ENCODE results near the gene DAND5.

The DAND5 gene

GRCh38 chr19:13011653-13012389 lies 42.4 kb downstream of the DAND5 start:
- Histone ChIP-seq H3K79me2 (peaks cover 6% of the 10 kb centered on the region), H3K36me3 (ENCODE audit: control insufficient read depth, insufficient read depth, low read length) (no peaks in the 10 kb centered on the region), H3K4me2 (ENCODE audit: low read length) (no peak overlapping the region), H3K9ac (no peak overlapping the region), H2AFZ (no peak overlapping the region), H3K4me3 (ENCODE audit: low read depth, low read length) (no peak overlapping the region), H3K4me1 (no peaks in the 10 kb centered on the region), H3K27me3 (ENCODE audit: control insufficient read depth, insufficient read depth, low read length) (no peaks in the 10 kb centered on the region), H3K27ac (no peak overlapping the region), H3K9me3 (ENCODE audit: control insufficient read depth, low read length) (no peaks in the 10 kb centered on the region)
- no peak for TF ChIP-seq CTCF (IDR thresholded peaks at IDR 0.05)

DNA sequence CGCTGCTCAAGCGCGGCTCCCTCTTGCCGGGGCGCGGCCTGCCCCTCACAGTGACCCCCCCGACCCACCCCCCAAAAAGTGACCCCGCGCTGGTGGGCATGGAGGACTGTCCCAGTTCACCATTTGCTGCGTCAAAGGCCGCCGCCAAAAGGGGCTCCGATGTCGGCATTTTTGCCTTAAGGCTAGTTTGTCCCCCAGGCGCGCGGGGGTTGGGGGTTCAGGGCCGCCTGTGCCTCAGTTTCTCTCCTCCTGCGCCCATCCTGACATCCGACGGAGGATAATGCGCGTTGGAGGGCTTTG lies 43.0 kb downstream of the DAND5 start:
- no peak for TF ChIP-seq CTCF (IDR thresholded peaks at IDR 0.05)
- H3K79me2 ChIP-seq: peaks cover 6% of the 10 kb centered on the region
- H2AFZ ChIP-seq: no peak overlapping the region
- no peaks in the 10 kb centered on the region for H3K36me3 ChIP-seq (ENCODE audit: control insufficient read depth, insufficient read depth, low read length)
- no peak overlapping the region for H3K9ac ChIP-seq
- no peaks in the 10 kb centered on the region for H3K4me1 ChIP-seq
- no peaks in the 10 kb centered on the region for H3K27me3 ChIP-seq (ENCODE audit: control insufficient read depth, insufficient read depth, low read length)
- no peak overlapping the region for H3K4me2 ChIP-seq (ENCODE audit: low read length)
- H3K9me3 ChIP-seq (ENCODE audit: control insufficient read depth, low read length): no peaks in the 10 kb centered on the region
- H3K4me3 ChIP-seq (ENCODE audit: low read depth, low read length): no peak overlapping the region
- no peak overlapping the region for H3K27ac ChIP-seq

DNA sequence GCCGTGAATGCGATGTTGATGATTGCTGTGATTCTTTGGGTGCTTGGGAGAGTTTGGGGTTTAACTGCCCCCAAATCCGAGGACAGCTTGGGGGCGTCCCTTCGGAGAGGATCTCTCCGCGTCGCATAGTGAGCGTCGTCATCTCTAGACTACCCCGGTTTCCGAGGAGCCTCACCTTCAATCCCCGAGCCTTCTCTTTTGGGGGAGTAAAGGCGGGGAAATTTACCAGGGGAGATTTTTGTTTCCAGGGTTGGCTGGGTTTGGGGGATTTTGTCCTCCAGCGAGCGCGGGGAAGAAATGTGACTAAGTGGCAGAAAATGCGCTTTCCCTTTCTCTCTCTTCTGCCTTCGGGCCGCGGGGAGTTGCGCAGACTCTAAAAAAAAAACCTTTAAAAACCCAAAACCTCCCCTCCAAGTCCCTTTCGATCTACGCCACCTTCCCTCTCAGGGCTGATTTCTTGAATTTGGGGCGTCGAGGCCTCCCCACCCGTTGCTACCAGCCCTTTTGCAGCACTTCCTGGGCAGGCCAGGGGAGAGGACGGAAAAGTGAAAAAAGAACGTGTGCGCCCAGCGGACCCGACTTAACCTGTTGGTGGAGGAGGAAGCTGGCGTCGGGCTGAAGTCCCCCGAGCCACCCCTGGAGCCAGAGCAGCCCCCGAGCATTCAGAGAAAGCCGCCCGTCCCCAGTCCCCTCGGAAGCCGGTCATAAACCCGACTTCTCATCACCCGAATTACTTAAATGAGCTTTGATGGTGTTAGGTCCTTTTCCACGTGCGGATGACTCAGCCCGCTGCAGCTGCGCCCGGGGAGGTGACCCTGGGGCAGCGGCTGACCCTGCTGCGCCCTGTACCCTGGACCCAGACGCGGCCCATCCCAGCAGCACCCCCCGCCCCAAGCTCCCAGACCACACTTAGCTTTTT lies 43.6 kb downstream of the DAND5 start:
- H3K4me3 ChIP-seq (ENCODE audit: low read depth, low read length): no peak overlapping the region
- TF ChIP-seq CTCF (IDR thresholded peaks at IDR 0.05): no peak
- H3K9ac ChIP-seq: no peak overlapping the region
- no peak overlapping the region for H2AFZ ChIP-seq
- H3K27ac ChIP-seq: no peak overlapping the region
- H3K9me3 ChIP-seq (ENCODE audit: control insufficient read depth, low read length): no peaks in the 10 kb centered on the region
- no peaks in the 10 kb centered on the region for H3K27me3 ChIP-seq (ENCODE audit: control insufficient read depth, insufficient read depth, low read length)
- H3K36me3 ChIP-seq (ENCODE audit: control insufficient read depth, insufficient read depth, low read length): no peaks in the 10 kb centered on the region
- H3K4me2 ChIP-seq (ENCODE audit: low read length): peak overlapping the region; percentile 44
- H3K4me1 ChIP-seq: no peaks in the 10 kb centered on the region
- peaks cover 6% of the 10 kb centered on the region for H3K79me2 ChIP-seq

DNA sequence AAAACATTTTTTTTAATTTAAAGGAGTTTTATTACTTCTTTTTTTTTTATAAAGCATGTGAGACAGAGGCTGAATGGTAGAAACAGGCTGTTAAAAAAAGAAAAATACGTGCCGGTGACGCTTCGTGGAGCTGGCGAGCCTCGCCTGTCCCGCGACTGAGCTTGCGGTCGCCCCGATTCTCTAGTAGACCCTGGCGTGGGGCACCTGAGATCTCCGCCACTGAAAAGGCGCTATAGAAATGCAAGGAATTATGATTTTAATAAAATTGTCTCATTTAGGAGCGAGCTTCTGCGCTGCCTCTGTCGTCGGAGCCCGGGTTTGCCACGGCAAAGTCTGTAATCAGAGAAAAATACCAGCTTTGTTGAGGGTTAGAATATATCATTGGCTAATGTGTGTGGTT lies 44.3 kb downstream of the DAND5 start:
- Histone ChIP-seq H3K9me3 (ENCODE audit: control insufficient read depth, low read length) (no peaks in the 10 kb centered on the region), H3K4me1 (no peaks in the 10 kb centered on the region), H3K9ac (no peak overlapping the region), H3K27me3 (ENCODE audit: control insufficient read depth, insufficient read depth, low read length) (no peaks in the 10 kb centered on the region), H3K27ac (no peak overlapping the region), H2AFZ (no peak overlapping the region), H3K79me2 (peaks cover 6% of the 10 kb centered on the region), H3K4me2 (ENCODE audit: low read length) (no peak overlapping the region), H3K36me3 (ENCODE audit: control insufficient read depth, insufficient read depth, low read length) (no peaks in the 10 kb centered on the region), H3K4me3 (ENCODE audit: low read depth, low read length) (no peak overlapping the region)
- no peak for TF ChIP-seq CTCF (IDR thresholded peaks at IDR 0.05)
